Fibroblast of upper back skin (primary cell): Measurements from ENCODE around the gene IFNLR1.

Source experiments
- DNase-seq: peaks from one replicate; pipeline ENCODE4 v3.0.0-alpha.2; 2013

The IFNLR1 gene

DNA sequence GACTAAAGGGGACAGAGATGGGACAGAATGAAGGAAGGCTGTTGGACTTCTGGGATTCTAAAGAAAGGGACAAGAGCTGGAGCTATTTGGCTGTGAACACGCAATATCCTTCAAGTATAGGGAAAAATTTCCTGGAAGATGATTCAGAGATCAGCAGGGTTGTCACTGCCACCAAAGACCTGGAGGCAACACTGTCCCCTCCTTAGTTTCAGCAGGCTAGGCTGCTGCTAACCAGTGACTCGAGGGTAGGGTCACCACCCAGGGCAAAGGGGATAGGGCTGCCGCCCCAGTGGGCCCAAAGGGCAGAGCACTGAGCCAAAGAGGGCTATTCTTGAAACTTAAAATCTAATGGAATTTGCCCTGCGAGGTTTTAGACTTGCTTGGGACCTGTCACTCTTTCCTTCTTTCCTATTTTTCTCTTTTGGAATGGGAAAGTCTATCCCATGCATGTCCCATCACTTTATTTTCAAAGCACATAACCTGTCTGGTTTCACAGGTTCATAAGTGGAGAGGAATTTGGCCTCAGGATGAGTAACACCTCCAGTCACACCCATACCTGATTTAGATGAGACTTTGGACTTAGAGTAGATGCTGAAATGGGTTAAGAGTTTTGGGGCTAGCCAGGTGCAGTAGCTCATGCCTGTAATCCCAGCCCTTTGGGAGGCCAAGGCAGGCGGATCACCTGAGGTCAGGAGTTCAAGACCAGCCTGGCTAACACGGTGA, 11.9 kb downstream of the IFNLR1 start:
- DNase-seq: no peak

DNA sequence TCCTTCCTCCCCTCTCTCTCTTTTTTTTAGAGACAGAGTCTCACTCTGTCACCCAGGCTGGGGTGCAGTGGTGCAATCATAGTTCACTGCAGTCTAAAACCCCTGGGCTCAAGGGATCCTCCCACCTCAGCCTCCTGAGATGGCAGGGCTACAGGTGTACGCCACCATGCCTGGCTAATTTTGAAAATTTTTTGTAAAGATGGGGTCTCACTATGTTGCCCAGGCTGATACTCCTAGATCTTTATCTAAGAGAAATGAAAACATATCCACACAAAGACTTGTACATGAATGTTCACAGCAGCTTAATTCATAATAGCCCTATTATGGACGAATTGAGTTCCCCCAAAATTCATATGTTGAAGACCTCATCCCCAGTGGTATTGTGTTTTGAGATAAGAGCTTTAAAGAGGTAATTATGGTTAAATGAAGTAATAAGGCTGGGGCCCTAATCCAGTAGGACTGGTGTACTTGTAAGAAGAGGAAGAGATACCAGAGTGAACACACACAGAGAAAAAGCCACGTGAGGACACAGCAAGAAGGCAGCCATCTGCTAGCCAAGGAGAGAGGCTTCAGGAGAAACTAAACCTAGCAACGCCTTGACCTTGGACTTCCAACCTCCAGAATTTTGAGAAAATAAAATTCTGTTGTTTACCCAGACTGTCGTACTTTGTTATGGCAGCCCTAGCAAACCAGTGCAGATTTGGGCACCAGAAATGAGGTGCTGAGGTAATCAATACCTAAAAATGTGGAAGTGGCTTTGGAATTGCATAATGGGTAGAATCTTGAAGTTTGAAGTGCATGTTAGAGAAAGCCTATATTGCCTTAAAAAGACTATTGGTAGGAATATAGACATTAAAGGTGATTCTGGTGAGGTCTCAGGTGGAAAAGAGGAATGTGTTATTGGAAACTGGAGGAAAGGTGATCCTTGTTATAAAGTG, 13.2 kb downstream of the IFNLR1 start:
- DNase-seq: no peak

DNA sequence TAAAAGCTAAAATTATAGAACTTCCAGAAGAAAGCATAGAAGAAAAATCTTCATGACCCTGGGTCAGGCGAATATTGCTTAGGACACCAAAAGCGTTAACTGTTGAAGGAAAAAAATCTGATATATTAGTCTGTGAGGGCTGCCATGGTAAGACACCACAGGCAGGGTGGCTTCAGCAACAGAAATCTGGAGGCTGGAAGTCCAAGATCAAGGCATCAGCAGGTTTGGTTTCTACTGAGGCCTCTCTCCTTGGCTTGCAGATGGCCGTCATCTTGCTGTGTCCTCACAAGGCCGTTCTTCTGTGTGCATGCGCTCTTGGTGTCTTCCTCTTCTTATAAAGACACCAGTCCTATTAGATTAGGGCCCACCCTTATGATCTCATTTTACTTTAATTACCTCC, 14.5 kb downstream of the IFNLR1 start:
- DNase-seq: no peak

DNA sequence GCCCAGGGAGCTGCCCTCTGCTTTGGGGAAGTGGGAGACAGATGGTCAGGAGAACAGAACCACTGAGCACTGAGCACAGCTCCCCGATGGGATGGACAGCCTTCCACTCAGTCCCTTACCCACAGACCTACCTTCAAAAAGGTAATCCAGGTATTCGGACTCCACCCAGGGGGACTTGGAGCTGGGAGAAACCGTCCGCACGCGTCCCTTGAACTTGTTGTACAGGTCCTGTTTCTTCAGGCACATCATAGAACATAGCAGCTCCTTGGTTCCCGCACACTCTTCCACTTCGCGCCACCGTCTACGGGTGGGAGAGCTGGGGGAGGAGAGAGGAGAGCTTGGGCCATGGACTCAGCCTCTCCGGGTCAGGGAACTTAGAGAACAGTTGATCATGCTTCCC, 17.8 kb downstream of the IFNLR1 start:
- no peak for DNase-seq

DNA sequence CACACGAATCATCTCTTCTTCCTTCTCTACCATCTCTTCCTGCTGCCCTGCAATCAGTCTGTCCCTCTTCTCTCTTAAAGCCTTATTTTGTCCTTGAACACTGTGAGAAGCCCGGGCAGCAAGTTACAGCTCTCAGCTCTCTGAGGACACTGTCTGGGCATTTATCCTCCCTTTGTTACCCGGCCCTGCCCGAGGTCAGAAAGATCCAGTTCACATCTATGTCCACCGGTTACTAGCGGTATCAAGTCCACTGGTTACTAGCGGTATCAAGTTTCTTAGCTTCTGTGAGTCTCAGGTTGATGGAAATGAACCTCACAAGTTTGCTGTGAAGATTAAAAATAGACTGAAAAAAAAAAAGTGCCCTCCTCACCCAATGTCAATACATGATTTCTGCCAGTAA, 18.8 kb downstream of the IFNLR1 start:
- no peak for DNase-seq

DNA sequence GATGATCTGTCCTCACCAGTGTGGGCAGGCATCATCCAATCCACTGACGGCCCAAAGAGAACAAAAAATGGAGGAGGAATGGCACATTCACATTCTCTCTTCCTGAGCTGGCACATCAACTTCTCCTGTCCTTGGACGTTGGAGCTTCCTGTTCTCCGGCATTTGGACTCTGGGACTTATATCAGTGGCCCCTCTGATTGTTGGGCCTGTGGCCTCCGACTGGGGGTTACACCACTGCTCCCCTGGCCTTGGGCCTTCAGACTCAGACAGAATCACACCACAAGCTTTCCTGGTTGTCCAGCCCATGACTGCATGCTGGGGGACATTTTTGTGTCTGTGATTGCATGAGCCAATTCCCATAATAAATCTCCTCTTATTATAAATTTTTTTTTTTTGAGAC, 20.1 kb downstream of the IFNLR1 start:
- DNase-seq: no peak

DNA sequence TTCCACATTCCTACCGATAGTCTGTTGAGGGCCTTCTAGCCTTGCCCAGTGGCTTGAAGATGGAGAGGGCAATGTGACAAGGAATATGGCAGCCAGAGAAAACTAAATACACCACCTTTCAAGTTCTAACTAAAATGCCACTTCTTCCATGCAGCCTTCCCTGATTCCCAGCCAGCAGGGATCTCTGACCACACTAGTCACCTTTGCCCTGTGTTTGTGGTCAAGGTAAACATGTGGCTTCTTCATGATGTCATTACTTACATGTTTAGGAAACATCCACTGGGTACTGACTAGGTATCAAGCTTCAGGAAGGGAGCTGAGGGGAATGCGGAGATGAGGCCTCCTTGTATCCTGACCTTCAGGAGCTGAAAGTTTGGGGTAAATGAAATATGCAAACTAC, 21.6 kb downstream of the IFNLR1 start:
- no peak for DNase-seq

DNA sequence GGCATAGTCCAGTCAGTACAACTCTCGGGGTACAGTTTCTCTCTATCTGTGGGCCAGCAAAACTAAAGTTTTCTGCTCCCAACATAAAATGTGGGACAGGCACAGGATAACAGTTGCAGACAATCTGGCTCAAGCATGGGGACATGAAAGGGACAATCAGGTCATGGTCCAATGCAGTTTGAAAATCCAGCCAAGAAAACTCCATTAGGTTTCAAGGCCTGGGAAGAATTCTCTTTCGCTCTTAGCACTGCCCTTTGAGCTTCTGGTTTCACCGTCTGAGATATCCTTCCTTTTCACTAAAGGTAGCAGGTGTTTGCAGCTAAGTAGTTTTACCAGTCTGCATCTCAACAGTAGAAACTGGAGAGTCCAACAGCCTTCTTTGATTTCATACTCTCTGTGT, 23.1 kb downstream of the IFNLR1 start:
- no peak for DNase-seq

DNA sequence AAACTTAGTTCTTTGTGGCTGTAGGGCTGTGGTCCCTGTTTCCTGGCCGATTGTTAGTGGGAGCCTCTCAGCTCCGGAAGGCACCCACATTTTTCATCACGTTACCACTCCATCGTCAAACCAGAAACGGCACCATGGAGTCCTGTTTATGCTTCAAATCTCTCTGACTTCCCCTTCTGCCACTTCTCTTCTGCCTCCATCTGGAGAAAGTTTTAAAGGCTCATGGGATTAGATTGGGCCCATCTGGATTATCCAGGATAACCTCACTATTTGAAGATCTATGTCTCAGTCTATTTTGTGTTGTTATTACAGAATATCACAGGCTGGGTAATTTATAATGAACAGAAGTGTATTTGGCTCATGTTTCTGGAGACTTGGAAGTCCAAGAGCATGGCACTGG, 24.9 kb downstream of the IFNLR1 start:
- DNase-seq: no peak

DNA sequence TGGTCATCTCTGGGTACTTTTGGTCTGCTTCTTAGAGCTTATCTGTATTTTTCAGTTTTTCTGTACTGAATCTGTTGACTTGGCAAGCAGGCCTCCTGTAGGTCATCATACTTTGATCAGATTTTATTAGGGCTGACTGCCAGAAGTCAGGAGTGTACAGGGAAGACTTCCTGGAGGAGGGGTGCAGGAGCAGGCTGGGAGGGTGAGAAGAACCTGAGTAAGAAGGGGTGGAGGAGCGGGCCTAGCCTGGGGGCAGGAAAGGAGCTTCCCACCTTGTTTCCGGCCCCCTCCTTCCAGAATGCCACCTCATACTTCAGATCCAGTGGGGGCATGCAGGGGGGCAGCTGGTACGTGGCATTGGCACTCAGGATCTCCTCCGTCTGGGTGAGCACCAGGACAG, 25.8 kb downstream of the IFNLR1 start:
- no peak for DNase-seq

DNA sequence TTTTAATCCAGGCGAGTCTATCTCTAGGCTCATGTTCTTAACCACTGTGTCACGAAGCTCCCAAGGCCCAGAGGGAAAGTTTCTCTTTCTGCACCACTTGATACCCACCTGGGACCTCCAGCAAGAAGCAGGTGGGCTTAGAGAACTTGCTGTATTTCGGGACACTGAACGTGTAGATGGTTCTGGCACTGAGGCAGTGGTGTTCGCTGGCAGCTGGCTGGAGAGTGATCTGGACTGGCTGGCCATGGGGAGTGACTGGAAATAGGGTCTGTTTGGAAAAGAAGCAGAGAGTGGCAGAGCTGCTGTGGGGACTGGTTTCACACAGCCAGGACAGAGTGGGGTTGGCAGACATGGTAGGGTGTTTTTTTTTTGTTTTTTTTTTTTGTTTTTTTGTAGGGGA, 27.7 kb downstream of the IFNLR1 start:
- no peak for DNase-seq

DNA sequence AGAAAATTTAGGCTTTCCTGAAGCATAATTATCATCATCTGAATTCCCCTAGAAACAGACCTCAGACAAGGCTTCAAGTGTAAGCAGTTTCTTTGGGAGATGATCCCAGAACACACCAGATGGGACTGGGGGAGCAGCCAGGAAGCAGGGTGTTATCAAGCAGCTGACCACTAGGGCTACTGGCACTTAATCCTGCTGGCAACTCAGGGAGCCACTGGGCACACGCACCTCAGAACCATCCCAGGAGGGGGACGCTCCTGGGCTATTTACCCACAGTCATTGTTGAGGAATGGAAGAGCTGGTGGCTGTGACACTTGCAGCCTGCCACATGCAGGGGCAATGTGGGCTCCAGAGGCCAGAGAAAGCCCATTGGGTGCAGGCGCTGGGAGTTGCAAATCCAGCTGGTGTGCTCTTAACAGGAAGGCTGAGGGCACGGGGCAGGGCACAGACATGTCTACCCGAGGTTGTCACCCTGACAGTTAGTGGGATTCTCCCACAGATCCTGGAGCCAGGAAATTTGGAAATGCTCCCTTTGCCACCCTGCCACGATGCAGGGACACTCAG, 29.1 kb downstream of the IFNLR1 start:
- no peak for DNase-seq

DNA sequence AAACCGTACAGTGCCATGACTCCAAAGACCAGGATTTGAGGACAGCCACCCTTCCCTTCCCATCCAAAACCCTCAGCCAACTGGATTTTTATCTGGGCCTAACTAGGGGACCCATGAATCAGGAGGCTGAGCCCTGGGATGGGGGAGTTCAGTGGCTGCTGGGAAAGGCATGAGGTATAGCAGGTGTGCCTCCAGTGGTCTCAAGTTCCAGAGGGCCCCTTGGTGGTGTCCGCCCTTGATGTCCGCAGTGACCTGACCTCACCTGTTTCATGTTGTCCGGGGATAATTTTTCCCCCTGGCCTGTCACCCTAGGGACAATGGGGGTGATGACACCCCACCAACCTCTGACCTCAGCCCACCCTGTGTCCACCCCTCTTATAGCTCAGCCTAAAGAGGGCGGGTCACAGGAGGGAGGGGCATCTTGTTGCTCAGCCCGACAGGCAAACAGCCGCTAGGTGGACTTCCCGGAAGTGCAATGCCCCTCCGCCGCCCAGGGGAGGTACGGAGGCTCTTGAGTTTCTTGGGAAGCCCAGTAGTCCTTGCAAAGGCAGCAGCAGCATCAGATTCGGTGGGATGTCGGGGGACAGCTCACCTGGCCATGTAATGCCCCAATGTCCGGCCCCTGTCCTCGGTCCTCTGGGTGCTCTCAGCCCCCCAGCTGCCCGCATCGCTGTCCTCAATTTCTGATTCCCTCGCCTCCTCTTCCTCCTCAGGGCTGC, 30.4 kb downstream of the IFNLR1 start:
- DNase-seq: no peak

DNA sequence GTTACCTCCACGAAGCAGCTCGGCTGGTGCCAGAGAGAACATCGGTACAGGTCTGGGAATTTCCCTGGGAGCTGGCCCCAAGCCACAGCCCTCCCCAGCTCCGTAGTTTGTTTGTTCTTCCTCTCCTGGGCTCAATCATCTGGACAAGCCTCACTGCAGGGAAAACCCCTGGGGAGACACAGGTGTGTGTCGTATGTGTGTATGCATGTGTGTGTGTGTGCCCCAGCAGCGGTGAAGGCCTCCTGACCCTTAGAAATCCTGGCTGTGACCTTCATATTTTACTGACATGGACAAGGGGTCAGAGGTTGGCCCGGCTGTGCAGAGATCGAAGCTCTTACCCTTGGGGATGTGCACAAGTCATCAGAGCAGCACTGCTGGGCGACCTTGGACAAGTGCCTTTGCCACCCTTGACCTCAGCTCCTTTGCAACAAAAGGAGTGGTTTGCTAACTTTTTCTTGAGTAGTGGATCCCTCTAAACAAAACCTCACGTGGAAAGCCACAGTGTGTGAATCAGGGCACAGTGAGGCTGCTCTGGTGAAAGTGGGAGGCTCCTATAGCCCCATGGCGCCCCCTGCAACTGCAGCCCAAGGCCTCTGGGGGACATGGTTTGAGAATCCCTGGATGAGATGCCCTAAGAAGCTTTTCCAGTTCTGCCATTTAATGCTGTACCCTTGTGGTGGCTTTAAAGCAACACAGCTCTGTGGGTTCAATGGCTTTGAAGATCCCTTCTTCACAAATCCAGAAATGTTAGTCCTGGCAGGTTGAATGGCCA, 31.9 kb downstream of the IFNLR1 start:
- no peak for DNase-seq

DNA sequence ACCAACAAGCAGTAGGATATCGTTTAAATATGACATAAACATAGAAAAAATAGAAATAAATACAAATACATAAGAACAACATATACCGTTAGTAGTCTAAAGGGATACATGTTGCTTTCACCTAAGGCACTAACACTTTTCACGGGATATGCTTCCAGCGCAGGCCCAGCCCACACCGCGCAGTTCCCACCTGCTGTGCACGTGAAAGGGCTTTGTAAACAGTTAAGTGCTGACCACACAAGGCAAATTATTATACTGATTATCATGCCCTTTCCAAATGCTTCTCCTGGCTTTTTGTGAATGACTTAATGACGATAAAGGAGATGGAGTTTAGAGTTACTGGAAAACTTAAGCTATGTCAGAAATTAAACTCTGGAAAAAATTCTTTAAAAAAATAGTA, 32.9 kb downstream of the IFNLR1 start:
- no peak for DNase-seq

DNA sequence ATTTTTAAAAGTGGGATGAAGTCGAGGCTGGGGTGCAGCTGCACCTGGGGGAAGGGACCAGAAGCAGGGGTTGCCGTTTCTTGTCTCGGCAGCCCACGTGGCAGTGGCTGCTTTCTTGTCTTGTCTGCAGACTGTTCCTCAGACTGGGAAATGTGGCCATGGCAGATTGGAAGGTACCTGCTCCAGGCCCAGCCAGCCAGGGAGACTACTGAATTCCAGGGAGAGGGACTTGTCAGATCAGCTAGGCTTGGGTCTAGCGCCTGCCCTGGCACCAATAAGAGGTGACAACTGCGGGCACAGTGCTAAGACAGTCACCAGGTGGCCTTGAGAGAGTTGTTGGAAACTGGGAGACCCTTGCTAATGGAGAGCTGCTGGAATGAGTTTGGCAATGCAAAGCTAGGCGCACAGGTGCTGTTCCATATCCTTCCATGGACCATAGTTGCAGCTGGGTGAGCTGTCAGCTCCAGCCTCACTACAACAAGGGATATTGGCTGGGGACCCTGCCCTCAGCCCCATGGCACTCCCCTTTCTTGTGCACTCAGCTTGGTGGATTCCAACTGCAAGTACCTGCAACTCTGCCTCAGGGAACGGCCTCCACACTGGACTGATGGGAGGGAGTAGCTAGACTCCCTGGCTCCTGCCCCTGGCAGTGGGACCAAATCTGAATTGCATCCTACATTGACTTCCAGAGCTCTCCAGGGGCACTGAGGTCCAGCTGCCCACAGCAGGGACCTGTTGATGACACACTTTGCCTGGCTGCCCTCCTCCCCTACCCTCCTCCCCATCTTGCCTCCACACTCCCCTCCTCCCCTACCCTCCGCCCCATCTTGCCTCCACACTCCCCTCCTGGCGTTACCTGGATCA, 34.2 kb downstream of the IFNLR1 start:
- DNase-seq: no peak

DNA sequence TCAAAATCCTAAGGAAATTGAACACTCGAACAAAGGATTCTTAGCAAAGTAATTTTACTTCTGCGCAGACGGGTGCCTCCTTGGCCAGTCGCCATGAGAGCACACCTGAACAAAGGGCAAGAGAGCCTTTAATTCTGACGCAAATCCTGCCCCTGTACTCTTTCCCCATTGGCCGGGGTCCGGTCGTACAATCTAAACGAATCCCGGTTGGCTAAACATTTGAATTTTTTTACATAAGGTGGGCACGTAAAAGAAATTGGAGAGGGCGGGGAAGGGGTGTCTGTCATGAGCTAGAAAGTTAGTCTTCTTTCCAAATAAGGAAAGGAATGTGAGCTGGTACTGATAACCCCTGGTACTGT, 35.9 kb downstream of the IFNLR1 start:
- DNase-seq: no peak

DNA sequence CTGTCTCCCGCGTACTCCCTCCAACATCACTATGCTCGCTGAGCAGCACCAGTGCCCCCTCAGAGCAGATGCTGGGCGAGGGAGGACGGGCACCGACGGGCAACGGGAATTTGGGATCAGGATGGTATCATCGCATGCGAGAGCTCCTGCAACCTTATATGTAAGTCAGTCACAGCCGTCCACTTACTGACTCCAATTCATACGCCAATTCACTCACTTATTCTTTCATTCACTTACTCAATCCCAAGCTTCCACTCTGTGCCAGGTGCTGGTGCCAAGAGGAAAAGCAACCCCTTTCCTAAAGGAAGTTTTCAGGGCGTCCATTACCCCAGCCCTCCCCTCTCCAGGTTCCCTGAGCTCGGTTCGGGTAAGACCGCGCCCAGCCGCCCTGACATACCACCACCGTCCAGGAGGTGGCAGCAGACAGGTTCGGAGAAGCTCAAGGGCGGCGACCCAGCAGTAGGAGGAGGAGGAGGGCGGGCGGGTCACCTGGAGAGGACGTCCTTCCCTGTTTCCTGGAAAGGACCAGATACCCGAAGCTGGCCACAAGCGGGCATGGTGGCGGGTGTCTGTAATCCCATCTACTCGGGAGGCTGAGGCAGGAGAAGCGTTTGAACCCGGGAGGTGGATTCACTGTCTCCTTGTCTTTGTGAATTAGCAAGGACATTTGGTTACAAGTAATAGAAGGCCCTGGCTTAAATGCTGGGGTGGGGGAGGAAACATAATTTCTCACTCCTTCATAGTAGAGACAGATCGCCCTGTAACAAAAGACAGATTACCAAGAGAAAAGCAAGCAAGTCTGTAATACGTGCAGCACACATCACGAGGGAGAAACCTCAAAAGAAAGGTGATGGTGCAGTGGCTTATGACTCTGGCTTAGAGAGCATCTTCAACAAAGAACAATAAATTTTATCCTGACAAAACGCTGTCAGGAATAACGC, 36.6 kb downstream of the IFNLR1 start:
- peak; percentile 67 for DNase-seq

DNA sequence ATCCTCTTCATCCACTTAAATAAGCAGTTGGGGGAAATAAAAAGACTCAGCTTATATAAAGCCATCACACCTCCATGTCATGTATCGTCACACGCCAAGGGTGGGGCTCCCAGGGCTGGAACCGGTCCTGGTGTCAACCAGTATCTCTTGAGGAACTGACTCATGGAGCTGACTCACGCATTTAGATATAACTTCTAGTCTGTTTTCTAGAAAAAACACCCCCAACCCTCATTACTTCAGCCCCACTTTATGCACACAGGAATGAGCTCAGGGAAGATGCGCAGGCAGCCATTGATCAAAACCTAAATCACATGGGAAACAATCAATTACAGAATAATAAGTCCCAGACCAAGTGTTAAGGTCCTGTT, 37.2 kb downstream of the IFNLR1 start:
- DNase-seq: peak; percentile 34

DNA sequence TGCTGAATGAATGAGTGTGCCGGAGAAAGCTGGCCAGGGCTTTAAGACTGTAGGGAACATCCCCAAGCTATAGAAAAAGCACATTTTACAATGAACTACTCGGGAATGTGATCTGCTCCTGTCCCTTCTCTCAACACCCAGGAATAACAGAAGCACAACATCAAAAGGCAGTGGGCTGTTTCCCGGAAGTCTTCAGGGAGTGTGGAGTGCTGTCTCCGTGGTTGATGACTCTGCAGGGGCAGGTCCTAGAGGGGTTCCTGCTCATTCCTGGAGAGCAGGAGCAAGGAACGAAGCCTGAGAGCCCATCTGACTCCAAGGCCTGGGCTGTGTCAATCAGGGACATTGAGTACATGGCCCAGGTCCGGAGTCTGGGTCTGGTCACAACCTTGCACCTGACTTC, 39.3 kb downstream of the IFNLR1 start:
- DNase-seq: no peak

DNA sequence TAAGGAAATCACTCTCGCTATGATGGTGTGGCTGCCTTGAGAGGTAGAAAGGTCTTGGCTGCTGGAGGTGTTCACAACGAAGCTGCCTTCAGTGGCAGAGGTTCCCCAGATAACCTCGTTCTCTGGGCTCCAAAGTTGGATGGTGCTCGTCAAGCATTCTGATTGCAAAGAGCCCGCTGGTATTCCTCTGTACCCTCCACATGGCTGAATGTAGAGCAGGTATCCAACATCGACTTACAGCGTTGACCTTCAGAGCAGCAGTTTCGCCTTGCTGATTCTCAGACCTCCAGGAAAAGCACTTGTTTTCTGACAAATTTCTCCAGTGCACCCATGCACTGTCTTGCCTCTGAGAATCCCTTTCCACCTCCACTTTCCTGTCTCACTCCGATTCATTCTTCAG, 39.9 kb downstream of the IFNLR1 start:
- DNase-seq: no peak
